ENCODE results near the gene P2RX6.

P2RX6 gene

GRCh38 chr22:20986365-20986764 is 28.6 kb upstream of the P2RX6 start:
- TF ChIP-seq TAF1 (IDR thresholded peaks at IDR 0.05; ENCODE audit: low read depth, low read length) (no peak), POU2F2 (IDR thresholded peaks at IDR 0.05; ENCODE audit: low read depth, low read length) (no peak), POLR2A (IDR thresholded peaks at IDR 0.05; ENCODE audit: low read depth, low read length) (no peak), POLR2AphosphoS5 (IDR thresholded peaks at IDR 0.05; ENCODE audit: low read depth, low read length) (no peak), PAX5 (IDR thresholded peaks at IDR 0.05; ENCODE audit: insufficient read depth, low read length, severe bottlenecking) (no peak), SPI1 (IDR thresholded peaks at IDR 0.05; ENCODE audit: low read depth, low read length) (no peak)
- DNase-seq (ENCODE audit: insufficient read length, low spot score) (no peak), FAIRE-seq (no peak)

- FAIRE-seq = no peak
Measured at GRCh38 chr22:20987375-20987774, 27.6 kb upstream of the P2RX6 start.

DNA sequence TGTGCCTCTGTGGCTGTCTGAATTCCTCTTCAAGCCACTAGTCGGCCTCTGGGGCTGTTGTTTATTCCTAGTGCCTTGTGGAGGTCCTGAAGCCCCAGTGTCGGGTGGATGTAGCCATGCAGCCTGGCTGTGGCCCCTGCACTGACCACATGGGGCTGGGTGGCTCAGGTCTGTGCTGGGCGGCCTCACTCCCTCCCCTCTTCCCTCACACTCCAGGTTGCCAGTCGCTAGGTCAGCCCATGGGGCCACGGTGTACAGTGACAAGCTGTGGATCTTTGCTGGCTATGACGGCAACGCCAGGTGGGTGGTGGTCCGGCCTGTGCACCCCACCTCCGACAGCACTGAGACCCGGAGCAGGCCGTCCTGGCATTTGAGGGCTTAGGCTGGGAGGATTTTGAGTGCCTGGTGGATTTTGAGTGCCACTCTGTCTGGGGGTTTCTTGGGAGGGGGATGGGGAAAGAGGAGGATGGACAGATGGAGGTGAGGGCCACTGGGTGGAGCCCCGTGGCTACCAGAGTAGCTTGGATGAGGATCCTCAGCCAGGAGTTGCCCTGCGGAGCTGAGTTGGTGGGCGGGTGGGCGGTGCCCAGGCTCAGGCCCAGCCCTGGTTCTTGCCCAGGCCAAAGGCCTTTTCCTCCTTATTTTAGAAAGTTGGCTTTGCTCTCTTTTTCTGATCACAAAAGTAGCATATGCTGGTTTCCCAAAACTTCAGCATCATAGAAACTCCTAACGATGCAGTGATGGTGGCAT is 26.2 kb upstream of the P2RX6 start:
- FAIRE-seq (no peak), DNase-seq (ENCODE audit: insufficient read length, low spot score) (no peak)
- TF ChIP-seq POLR2A (IDR thresholded peaks at IDR 0.05; ENCODE audit: low read depth, low read length) (no peak), SPI1 (IDR thresholded peaks at IDR 0.05; ENCODE audit: low read depth, low read length) (no peak), POLR2AphosphoS5 (IDR thresholded peaks at IDR 0.05; ENCODE audit: low read depth, low read length) (no peak), PAX5 (IDR thresholded peaks at IDR 0.05; ENCODE audit: insufficient read depth, low read length, severe bottlenecking) (no peak), TAF1 (IDR thresholded peaks at IDR 0.05; ENCODE audit: low read depth, low read length) (no peak), POU2F2 (IDR thresholded peaks at IDR 0.05; ENCODE audit: low read depth, low read length) (no peak)

More at GRCh38 chr22:20987375-20987774, 27.6 kb upstream of the P2RX6 start:
- no peak for DNase-seq (ENCODE audit: insufficient read length, low spot score)
- TF ChIP-seq POLR2AphosphoS5 (IDR thresholded peaks at IDR 0.05; ENCODE audit: low read depth, low read length) (no peak), POU2F2 (IDR thresholded peaks at IDR 0.05; ENCODE audit: low read depth, low read length) (no peak), SPI1 (IDR thresholded peaks at IDR 0.05; ENCODE audit: low read depth, low read length) (no peak), TAF1 (IDR thresholded peaks at IDR 0.05; ENCODE audit: low read depth, low read length) (no peak), PAX5 (IDR thresholded peaks at IDR 0.05; ENCODE audit: insufficient read depth, low read length, severe bottlenecking) (no peak), POLR2A (IDR thresholded peaks at IDR 0.05; ENCODE audit: low read depth, low read length) (no peak)

- no peak for TF ChIP-seq PAX5 (IDR thresholded peaks at IDR 0.05; ENCODE audit: insufficient read depth, low read length, severe bottlenecking)
- TF ChIP-seq POLR2AphosphoS5 (IDR thresholded peaks at IDR 0.05; ENCODE audit: low read depth, low read length) = no peak
- TF ChIP-seq SPI1 (IDR thresholded peaks at IDR 0.05; ENCODE audit: low read depth, low read length) = no peak
- TF ChIP-seq TAF1 (IDR thresholded peaks at IDR 0.05; ENCODE audit: low read depth, low read length) = no peak
- no peak for TF ChIP-seq POLR2A (IDR thresholded peaks at IDR 0.05; ENCODE audit: low read depth, low read length)
- no peak for TF ChIP-seq POU2F2 (IDR thresholded peaks at IDR 0.05; ENCODE audit: low read depth, low read length)
- FAIRE-seq = no peak
- DNase-seq (ENCODE audit: insufficient read length, low spot score) = no peak
Measured at GRCh38 chr22:20989323-20990138, 25.4 kb upstream of the P2RX6 start.

DNA sequence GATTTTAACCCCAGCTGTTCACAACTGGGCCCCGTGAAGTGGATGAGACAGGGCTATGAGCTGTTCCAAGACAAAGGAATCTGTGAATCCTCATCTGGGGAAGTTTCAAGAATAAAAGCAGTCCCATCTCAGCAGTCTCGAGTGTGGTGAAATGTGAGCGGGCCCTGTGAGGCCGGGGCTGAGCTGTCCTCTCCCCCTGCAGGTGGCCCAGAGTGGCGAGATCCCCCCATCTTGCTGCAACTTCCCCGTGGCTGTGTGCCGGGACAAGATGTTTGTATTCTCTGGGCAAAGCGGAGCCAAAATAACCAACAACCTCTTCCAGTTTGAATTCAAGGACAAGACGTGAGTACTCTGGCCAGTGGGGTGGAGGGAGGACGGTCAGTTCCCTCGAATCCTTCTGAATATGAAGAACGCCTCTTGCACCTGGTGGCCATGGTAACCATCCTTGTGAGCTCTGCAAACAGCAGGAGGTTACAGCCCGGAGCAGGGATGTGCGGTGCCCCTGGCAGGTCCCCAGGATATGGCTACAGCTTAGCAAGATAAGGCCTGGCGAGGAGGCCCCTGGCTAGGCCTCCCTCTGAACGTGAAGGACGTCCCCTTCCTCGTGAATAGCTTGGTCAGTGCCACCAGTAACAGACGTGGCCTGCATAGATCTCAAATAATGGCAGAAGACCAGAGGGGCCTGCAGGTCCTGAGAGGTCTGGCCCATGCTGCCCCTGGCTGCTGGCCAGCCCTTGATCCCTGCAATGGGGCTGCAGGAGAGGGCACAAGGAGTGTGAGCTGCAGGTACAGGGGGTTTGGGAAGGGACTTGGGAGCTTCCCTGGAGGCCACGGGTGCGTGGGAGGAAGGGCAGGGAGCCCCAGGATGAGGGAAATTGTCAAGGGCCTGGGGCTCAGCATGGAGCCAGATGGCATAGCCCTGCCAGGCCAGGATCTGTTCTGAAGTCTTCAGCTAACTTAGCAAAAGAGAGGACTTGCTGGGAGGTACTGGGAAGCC is 24.5 kb upstream of the P2RX6 start:
- FAIRE-seq = no peak

GRCh38 chr22:20991252-20992055 is 23.5 kb upstream of the P2RX6 start:
- no peak for FAIRE-seq
- no peak for TF ChIP-seq PAX5 (IDR thresholded peaks at IDR 0.05; ENCODE audit: insufficient read depth, low read length, severe bottlenecking)
- no peak for TF ChIP-seq POLR2A (IDR thresholded peaks at IDR 0.05; ENCODE audit: low read depth, low read length)
- no peak for DNase-seq (ENCODE audit: insufficient read length, low spot score)

More for the DNA sequence above, 24.5 kb upstream of the P2RX6 start:
- no peak for DNase-seq (ENCODE audit: insufficient read length, low spot score)
- TF ChIP-seq POLR2AphosphoS5 (IDR thresholded peaks at IDR 0.05; ENCODE audit: low read depth, low read length) = no peak
- no peak for TF ChIP-seq TAF1 (IDR thresholded peaks at IDR 0.05; ENCODE audit: low read depth, low read length)
- no peak for TF ChIP-seq PAX5 (IDR thresholded peaks at IDR 0.05; ENCODE audit: insufficient read depth, low read length, severe bottlenecking)
- TF ChIP-seq POLR2A (IDR thresholded peaks at IDR 0.05; ENCODE audit: low read depth, low read length) = no peak
- no peak for TF ChIP-seq SPI1 (IDR thresholded peaks at IDR 0.05; ENCODE audit: low read depth, low read length)
- TF ChIP-seq POU2F2 (IDR thresholded peaks at IDR 0.05; ENCODE audit: low read depth, low read length) = no peak

GRCh38 chr22:20992056-20992442 is 22.9 kb upstream of the P2RX6 start:
- no peak for DNase-seq (ENCODE audit: insufficient read length, low spot score)
- no peak for FAIRE-seq
- TF ChIP-seq POU2F2 (IDR thresholded peaks at IDR 0.05; ENCODE audit: low read depth, low read length) = no peak
- TF ChIP-seq POLR2A (IDR thresholded peaks at IDR 0.05; ENCODE audit: low read depth, low read length) = no peak
- no peak for TF ChIP-seq SPI1 (IDR thresholded peaks at IDR 0.05; ENCODE audit: low read depth, low read length)
- no peak for TF ChIP-seq TAF1 (IDR thresholded peaks at IDR 0.05; ENCODE audit: low read depth, low read length)
- no peak for TF ChIP-seq PAX5 (IDR thresholded peaks at IDR 0.05; ENCODE audit: insufficient read depth, low read length, severe bottlenecking)
- TF ChIP-seq POLR2AphosphoS5 (IDR thresholded peaks at IDR 0.05; ENCODE audit: low read depth, low read length) = no peak
